HG03520 (cell line): ENCODE data around the gene NPTXR.
"Not testable (repeated sequence)": the region's sequence is repeated elsewhere in the genome, so short reads cannot be mapped to it uniquely, and the experiment has no call there.

ENCODE experiments used
- ATAC-seq: cut with Tn5 transposase; IDR thresholded peaks from one replicate; pipeline ENCODE4 v1.9.1; 2021; ENCODE audit warnings: mild to moderate bottlenecking, moderate library complexity; ENCODE audit not compliant: unreplicated experiment

The NPTXR gene

GRCh38 chr22:38868886-38869381, 25.1 kb upstream of the NPTXR start:
- no peak for ATAC-seq

- ATAC-seq, result no peak
Observed at GRCh38 chr22:38868286-38868721, 24.5 kb upstream of the NPTXR start.

DNA sequence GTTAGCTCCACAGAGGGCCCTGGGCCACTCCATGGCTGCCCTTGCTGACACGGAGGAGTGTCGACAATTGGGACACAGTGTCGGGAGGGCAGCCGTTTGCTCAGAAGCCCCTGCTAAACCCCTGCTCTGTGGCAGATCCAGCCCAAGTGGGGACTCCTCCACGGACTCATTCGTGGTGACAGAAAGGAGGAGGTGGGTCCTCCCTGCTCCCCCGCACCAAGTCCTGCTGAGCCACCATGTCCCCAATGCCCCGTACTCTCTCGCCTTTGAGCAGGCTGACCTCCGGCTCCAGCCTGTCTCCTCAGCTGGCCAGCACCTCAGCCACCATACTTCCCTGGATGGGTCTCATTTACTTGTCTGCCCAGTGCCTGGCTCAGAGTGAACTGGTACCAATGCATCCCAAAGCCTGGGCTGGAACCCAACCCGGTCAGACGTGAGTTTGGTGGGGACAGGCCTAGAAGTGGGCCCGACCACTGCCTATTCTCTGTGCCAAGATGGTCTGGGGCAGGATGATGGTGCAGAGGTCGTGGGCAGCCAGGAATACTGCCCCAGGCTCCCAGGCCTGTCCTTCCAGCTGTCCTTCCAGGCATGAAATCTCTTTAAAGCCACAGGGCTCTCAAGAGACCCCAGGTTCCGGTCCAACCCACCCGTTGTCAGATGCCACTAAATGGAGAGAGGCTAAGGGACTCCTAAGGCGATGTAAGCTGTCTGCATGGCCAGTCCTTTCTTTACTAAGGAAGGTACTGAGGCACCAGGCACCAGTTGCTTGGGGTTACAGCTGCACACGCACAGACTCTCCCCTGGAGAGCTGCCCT, 23.9 kb upstream of the NPTXR start:
- no peak for ATAC-seq

DNA sequence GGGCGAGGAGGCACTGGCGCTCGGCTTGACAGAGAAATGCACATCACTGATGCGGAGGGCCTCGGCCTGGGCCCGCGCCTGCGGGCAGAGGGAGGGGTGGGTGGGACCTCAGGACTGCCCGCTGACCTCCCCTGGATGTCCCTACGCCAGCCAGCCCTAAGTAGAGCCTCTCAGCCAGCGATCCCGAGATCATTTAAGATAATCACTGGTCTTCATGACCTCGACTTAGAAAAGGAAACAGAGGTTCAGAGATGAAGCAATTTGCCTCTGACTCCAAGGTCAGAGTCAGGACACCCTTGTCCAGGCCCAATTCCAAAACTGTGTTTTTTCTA, 23.3 kb upstream of the NPTXR start:
- no peak for ATAC-seq

DNA sequence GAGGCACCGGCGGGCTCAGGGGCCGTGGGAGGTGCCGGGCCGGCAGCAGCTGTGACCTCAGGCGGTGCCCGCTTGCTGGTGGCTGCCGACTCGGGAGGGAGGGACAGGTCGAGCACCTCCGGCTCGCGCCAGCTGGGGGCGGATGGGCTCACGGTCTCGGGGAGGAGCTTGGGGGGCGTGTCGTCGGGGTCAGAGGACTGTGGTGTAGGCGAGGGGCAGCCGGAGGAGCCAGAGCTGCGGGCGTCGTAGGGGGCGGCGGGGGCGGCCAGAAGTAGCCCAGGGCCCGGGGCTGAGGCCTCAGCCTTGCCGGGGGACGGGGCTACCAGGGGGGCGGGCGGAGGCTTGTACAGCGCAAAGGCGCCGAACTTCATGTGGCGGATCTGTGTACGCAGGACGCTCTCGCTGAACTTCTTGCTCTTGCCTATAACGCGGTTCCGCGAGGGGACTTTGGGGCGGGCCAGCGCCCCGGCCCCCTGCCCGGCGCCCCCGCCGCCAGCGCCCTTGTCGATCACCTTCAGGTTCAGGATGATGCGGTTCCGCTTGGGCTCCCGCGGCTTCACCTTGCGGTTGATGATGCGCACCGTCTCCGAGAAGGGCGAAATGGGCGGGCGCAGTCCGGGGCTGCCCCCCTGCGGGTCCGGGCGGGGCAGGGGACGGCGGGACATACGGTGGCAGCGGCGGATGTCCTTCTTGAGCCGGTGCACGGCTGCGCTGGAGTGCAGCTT, 22.7 kb upstream of the NPTXR start:
- no peak for ATAC-seq

DNA sequence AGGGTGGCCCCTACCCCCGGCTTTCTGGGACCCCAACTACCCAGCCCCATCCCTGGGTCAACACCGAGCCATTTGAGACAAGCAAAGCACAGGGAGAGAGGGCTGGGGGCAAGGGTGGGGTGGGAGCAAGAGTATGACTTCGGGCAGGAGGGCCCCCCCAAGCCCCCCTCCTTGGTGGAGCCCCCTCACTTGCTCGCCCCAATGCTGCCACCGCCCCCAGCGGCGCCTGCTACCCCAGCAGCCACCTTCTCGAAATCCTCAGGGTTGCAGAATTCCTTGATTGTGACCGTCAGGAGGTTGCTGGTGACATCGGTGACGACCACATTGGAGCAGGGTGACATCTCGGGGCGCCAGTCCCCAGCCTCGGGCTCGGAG, 22.2 kb upstream of the NPTXR start:
- no peak for ATAC-seq

DNA sequence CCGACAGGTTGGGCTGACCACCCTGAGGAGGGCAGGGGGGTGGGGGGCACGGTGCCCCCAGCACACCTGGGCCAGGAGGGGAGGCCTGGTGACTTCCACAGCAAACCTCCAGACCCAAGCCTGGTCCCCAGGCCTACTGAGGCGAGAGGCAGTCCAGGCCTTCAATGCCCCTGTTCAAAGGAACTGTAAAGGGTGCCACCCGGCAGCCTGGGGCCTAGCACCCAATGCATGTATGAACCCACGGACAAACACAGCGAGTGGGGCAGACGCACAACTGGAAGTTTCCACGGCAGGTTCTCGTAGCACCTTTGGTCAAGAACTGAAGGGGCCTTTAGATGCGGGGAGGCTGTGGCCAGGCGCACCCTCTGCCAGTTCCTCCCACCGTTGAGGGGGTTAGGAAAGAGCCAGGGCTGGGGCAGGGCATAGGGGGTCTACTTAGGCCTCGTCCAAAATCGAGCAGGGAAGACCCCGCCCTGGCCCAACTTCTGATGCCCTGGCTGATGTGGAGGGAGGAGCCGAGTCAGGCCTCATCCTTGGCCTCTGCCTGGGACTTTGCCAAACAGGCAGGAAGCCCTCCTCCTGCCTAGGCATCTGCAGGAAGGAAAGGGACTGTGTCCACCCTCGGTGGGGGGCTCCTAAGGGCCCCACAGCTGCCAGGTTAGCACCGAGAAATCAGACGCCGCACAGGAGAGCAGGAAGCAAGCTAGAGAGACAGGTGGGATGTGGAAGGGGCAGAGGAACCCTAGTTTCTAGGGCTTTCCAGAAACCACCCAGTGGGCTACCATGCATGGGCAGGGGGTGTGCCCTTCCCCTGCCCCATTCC, 21.6 kb upstream of the NPTXR start:
- no peak for ATAC-seq

GRCh38 chr22:38864361-38865191, 20.7 kb upstream of the NPTXR start:
- ATAC-seq, result no peak

- ATAC-seq, result no peak
Observed at GRCh38 chr22:38863531-38864131, 19.8 kb upstream of the NPTXR start.

- no peak for ATAC-seq
Observed at GRCh38 chr22:38862375-38863329, 18.8 kb upstream of the NPTXR start.

DNA sequence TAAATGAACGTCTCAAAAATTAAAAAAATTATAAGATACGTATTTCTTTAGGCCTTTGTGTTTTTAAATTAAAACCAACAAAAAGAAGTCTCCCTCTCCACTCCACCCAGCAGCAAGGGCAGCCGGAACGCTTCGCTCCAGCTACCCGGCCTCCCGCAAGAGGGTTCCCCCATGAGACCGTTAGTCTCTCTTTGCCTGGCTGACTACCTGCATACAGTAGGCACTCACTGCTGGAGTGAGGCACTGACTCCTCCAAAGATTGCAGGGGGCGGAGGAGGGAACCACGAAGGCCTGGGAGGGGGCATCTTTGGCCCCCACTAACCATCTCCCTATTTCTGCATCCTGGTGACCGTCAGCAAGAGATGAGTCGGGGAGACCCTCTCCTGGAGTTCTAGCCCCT, 18.1 kb upstream of the NPTXR start:
- ATAC-seq, result no peak

- ATAC-seq, result no peak
Observed at GRCh38 chr22:38861170-38861876, 17.5 kb upstream of the NPTXR start.

GRCh38 chr22:38860283-38861169, 16.7 kb upstream of the NPTXR start:
- ATAC-seq, result no peak

DNA sequence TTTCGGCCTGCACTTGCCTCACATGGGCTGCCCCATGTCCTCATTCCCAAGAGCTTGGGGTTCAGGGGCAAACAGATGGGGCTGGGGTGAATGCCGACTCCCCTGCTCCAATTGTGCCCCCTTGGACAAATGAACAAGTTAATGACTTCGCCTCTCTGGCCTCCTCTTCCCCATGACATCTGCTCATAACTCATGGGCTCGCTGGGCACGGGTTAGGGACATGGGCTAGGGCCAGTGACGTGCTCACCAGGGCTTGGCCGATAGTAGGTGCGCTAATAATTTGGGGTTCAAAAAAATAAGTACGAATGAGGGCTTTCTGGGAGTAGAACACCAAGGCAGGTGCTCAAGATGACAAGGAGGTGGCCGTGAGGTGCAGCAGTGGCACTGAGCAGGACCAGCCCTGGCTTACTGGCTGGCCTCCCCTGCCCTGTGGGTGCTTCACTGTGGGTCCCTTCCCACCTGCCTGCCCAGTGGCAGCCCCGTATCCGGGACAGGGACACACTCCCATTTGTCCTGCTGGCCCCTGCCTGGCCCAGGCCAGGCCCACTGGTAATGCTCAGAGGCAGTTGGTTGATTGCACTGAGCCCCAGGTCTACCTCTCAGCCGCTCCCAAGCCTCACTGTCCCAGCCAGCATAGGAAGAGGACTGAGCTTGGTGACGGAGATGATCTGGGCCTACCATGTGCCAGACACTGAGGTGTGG, 15.9 kb upstream of the NPTXR start:
- no peak for ATAC-seq

DNA sequence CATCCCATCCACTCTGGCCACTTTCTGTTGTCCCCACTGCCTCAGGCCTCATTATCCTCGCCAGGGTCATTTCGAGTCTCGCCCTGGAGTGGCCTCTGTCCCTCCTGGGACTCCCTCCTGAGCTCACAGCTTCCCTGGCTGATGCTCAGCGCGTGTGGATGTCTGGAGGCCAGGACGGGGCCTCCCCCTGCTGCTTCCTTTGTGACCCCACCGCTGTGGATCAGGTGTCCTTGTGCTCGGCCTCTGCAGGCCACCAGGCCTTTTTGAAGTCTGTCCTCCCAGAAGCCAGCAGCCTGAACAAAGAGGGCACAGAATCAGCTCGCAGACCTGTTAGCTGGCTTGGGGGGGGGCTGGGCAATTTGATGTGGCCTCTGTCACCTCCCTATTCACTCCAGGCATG, 14.7 kb upstream of the NPTXR start:
- ATAC-seq, result no peak

DNA sequence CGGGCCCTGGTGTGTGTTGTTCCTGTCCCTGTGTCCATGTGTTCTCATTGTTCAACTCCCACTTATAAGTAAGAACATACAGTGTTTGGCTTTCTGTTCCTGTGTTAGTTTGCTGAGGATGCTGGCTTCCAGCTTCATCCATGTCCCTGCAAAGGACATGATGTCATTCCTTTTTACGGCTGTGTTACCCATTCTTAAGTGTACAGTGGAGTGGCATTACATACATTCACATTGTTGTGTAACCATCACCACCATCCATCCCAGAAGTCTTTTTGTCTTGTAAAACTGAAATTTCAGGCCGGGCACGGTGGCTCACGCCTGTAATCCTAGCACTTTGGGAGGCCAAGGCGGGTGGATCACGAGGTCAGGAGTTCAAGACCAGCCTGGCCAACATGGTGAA, 10.6 kb upstream of the NPTXR start:
- ATAC-seq, result not testable (repeated sequence)

GRCh38 chr22:38853883-38854282, 10.1 kb upstream of the NPTXR start:
- ATAC-seq, result not testable (repeated sequence)
